ENCODE measurements around the gene QTRT2.

The QTRT2 gene

GRCh38 chr3:114056130-114057010 is at the start of gene QTRT2, which contains the start of gene CCDC191:
Gene QTRT2, plus strand, starts transcription at chr3:114056737. Its CDS starts 8,521 bp downstream, at chr3:114065258.
Gene CCDC191, minus strand, starts transcription at chr3:114056526. Its CDS starts 60 bp downstream, at chr3:114056466.
- peak within 1 kb of the TSS; percentile 71 for H3K4me3 ChIP-seq (ENCODE audit: low read length)
- H3K36me3 ChIP-seq (ENCODE audit: control insufficient read depth, insufficient read depth, low read length), result no peaks in the 10 kb centered on the region
- peak within 1 kb of the TSS; percentile 59 for H3K9ac ChIP-seq (ENCODE audit: low read length)
- peaks cover 5% of the 10 kb centered on the region for H3K4me1 ChIP-seq (ENCODE audit: control insufficient read depth, insufficient read depth, low read length)
- no peaks in the 10 kb centered on the region for H3K9me3 ChIP-seq (ENCODE audit: control insufficient read depth, low read length)
- no peaks in the 10 kb centered on the region for H3K27me3 ChIP-seq (ENCODE audit: control insufficient read depth, insufficient read depth, low read length)

GRCh38 chr3:114011059-114011797 is 45.3 kb upstream of the QTRT2 start:
- Histone ChIP-seq H3K9ac (ENCODE audit: low read length) (no peak overlapping the region), H3K4me3 (ENCODE audit: low read length) (no peak overlapping the region), H3K9me3 (ENCODE audit: control insufficient read depth, low read length) (no peaks in the 10 kb centered on the region), H3K4me1 (ENCODE audit: control insufficient read depth, insufficient read depth, low read length) (no peaks in the 10 kb centered on the region), H3K27me3 (ENCODE audit: control insufficient read depth, insufficient read depth, low read length) (no peaks in the 10 kb centered on the region), H3K36me3 (ENCODE audit: control insufficient read depth, insufficient read depth, low read length) (no peaks in the 10 kb centered on the region)

- Histone ChIP-seq H3K4me3 (ENCODE audit: low read length) (no peak overlapping the region), H3K9ac (ENCODE audit: low read length) (no peak overlapping the region), H3K4me1 (ENCODE audit: control insufficient read depth, insufficient read depth, low read length) (no peaks in the 10 kb centered on the region)
These were observed 42.3 kb upstream of the QTRT2 start for GRCh38 chr3:114014211-114014610.

GRCh38 chr3:114019486-114019885 is 37.1 kb upstream of the QTRT2 start:
- no peak overlapping the region for H3K9ac ChIP-seq (ENCODE audit: low read length)
- H3K9me3 ChIP-seq (ENCODE audit: control insufficient read depth, low read length), result no peaks in the 10 kb centered on the region
- H3K36me3 ChIP-seq (ENCODE audit: control insufficient read depth, insufficient read depth, low read length), result no peaks in the 10 kb centered on the region
- no peaks in the 10 kb centered on the region for H3K4me1 ChIP-seq (ENCODE audit: control insufficient read depth, insufficient read depth, low read length)
- H3K27me3 ChIP-seq (ENCODE audit: control insufficient read depth, insufficient read depth, low read length), result no peaks in the 10 kb centered on the region
- no peak overlapping the region for H3K4me3 ChIP-seq (ENCODE audit: low read length)

More at GRCh38 chr3:114014211-114014610, 42.3 kb upstream of the QTRT2 start:
- H3K36me3 ChIP-seq (ENCODE audit: control insufficient read depth, insufficient read depth, low read length), result no peaks in the 10 kb centered on the region
- H3K27me3 ChIP-seq (ENCODE audit: control insufficient read depth, insufficient read depth, low read length), result no peaks in the 10 kb centered on the region
- no peaks in the 10 kb centered on the region for H3K9me3 ChIP-seq (ENCODE audit: control insufficient read depth, low read length)

- Histone ChIP-seq H3K27me3 (ENCODE audit: control insufficient read depth, insufficient read depth, low read length) (no peaks in the 10 kb centered on the region), H3K9ac (ENCODE audit: low read length) (no peak overlapping the region), H3K4me1 (ENCODE audit: control insufficient read depth, insufficient read depth, low read length) (no peaks in the 10 kb centered on the region), H3K36me3 (ENCODE audit: control insufficient read depth, insufficient read depth, low read length) (no peaks in the 10 kb centered on the region), H3K9me3 (ENCODE audit: control insufficient read depth, low read length) (no peaks in the 10 kb centered on the region), H3K4me3 (ENCODE audit: low read length) (no peak overlapping the region)
These were observed 35.6 kb upstream of the QTRT2 start for GRCh38 chr3:114020907-114021306.

GRCh38 chr3:114022145-114022802 is 34.3 kb upstream of the QTRT2 start:
- no peaks in the 10 kb centered on the region for H3K9me3 ChIP-seq (ENCODE audit: control insufficient read depth, low read length)
- H3K9ac ChIP-seq (ENCODE audit: low read length), result no peak overlapping the region
- no peaks in the 10 kb centered on the region for H3K36me3 ChIP-seq (ENCODE audit: control insufficient read depth, insufficient read depth, low read length)
- H3K4me1 ChIP-seq (ENCODE audit: control insufficient read depth, insufficient read depth, low read length), result no peaks in the 10 kb centered on the region
- no peak overlapping the region for H3K4me3 ChIP-seq (ENCODE audit: low read length)
- H3K27me3 ChIP-seq (ENCODE audit: control insufficient read depth, insufficient read depth, low read length), result no peaks in the 10 kb centered on the region

GRCh38 chr3:114025451-114025850 is 31.1 kb upstream of the QTRT2 start:
- Histone ChIP-seq H3K4me1 (ENCODE audit: control insufficient read depth, insufficient read depth, low read length) (no peaks in the 10 kb centered on the region), H3K9me3 (ENCODE audit: control insufficient read depth, low read length) (no peaks in the 10 kb centered on the region), H3K27me3 (ENCODE audit: control insufficient read depth, insufficient read depth, low read length) (no peaks in the 10 kb centered on the region), H3K4me3 (ENCODE audit: low read length) (no peak overlapping the region), H3K36me3 (ENCODE audit: control insufficient read depth, insufficient read depth, low read length) (no peaks in the 10 kb centered on the region), H3K9ac (ENCODE audit: low read length) (no peak overlapping the region)

- Histone ChIP-seq H3K9me3 (ENCODE audit: control insufficient read depth, low read length) (no peaks in the 10 kb centered on the region), H3K4me1 (ENCODE audit: control insufficient read depth, insufficient read depth, low read length) (no peaks in the 10 kb centered on the region)
These were observed 30.2 kb upstream of the QTRT2 start for GRCh38 chr3:114026331-114026730.

GRCh38 chr3:114033721-114034120 is 22.8 kb upstream of the QTRT2 start:
- Histone ChIP-seq H3K27me3 (ENCODE audit: control insufficient read depth, insufficient read depth, low read length) (no peaks in the 10 kb centered on the region), H3K9me3 (ENCODE audit: control insufficient read depth, low read length) (no peaks in the 10 kb centered on the region), H3K36me3 (ENCODE audit: control insufficient read depth, insufficient read depth, low read length) (no peaks in the 10 kb centered on the region), H3K9ac (ENCODE audit: low read length) (no peak overlapping the region), H3K4me3 (ENCODE audit: low read length) (no peak overlapping the region), H3K4me1 (ENCODE audit: control insufficient read depth, insufficient read depth, low read length) (no peaks in the 10 kb centered on the region)

More at GRCh38 chr3:114026331-114026730, 30.2 kb upstream of the QTRT2 start:
- Histone ChIP-seq H3K9ac (ENCODE audit: low read length) (no peak overlapping the region), H3K27me3 (ENCODE audit: control insufficient read depth, insufficient read depth, low read length) (no peaks in the 10 kb centered on the region), H3K4me3 (ENCODE audit: low read length) (no peak overlapping the region), H3K36me3 (ENCODE audit: control insufficient read depth, insufficient read depth, low read length) (no peaks in the 10 kb centered on the region)

- H3K36me3 ChIP-seq (ENCODE audit: control insufficient read depth, insufficient read depth, low read length), result no peaks in the 10 kb centered on the region
- no peaks in the 10 kb centered on the region for H3K27me3 ChIP-seq (ENCODE audit: control insufficient read depth, insufficient read depth, low read length)
- no peak overlapping the region for H3K4me3 ChIP-seq (ENCODE audit: low read length)
- H3K4me1 ChIP-seq (ENCODE audit: control insufficient read depth, insufficient read depth, low read length), result no peaks in the 10 kb centered on the region
- H3K9ac ChIP-seq (ENCODE audit: low read length), result no peak overlapping the region
- H3K9me3 ChIP-seq (ENCODE audit: control insufficient read depth, low read length), result no peaks in the 10 kb centered on the region
These were observed 22.3 kb upstream of the QTRT2 start for GRCh38 chr3:114034211-114034610.

- no peaks in the 10 kb centered on the region for H3K9me3 ChIP-seq (ENCODE audit: control insufficient read depth, low read length)
- H3K27me3 ChIP-seq (ENCODE audit: control insufficient read depth, insufficient read depth, low read length), result no peaks in the 10 kb centered on the region
- H3K9ac ChIP-seq (ENCODE audit: low read length), result no peak overlapping the region
- no peak overlapping the region for H3K4me3 ChIP-seq (ENCODE audit: low read length)
- no peaks in the 10 kb centered on the region for H3K36me3 ChIP-seq (ENCODE audit: control insufficient read depth, insufficient read depth, low read length)
- no peaks in the 10 kb centered on the region for H3K4me1 ChIP-seq (ENCODE audit: control insufficient read depth, insufficient read depth, low read length)
These were observed 21.6 kb upstream of the QTRT2 start for GRCh38 chr3:114034787-114035545.

Measured in mucosa of stomach (tissue), 1 donor.